ENCODE results near the gene HCN3.
"Not testable (repeated sequence)": the region's sequence is repeated elsewhere in the genome, so short reads cannot be mapped to it uniquely, and the experiment has no call there.

The HCN3 gene

DNA sequence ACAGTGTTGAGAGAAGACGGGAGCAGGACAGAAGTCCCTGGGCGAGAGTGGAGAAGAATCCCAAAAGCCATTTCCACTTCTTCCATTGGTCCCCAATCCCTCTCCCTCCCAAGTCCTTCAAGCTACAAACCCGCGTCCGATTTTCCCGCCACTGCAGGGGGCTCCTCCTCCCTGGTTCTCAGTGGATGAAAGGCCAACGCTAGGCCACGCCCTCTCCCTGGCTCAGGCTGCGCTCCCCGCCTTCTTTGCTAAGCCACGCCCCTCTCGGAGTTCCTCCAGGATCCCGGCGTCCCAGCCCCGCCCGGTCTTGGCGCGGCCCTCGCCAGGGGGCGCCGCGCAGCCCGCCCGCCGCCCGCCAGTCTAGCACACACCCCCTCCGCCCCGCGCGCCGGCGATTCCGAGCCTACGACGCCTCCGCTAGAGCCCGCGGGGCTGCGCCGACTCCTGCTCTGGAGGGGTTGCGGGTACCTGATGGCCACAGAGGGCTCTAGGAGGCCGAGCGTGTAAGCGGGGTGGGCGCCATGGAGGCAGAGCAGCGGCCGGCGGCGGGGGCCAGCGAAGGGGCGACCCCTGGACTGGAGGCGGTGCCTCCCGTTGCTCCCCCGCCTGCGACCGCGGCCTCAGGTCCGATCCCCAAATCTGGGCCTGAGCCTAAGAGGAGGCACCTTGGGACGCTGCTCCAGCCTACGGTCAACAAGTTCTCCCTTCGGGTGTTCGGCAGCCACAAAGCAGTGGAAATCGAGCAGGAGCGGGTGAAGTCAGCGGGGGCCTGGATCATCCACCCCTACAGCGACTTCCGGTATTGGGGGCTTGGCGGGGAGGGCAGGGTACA, at the start of gene HCN3:
HCN3 (plus strand) TSS at position 394 of the 832 bp plus-strand sequence; CDS start at position 522, 128 bp downstream.
- H3K9me3 Mint-ChIP-seq, result no peaks in the 10 kb centered on the region
- no peaks in the 10 kb centered on the region for H3K27me3 Mint-ChIP-seq
- no peak within 1 kb of the TSS for H3K27ac Mint-ChIP-seq
- peak within 1 kb of the TSS; percentile 86 for H3K4me3 Mint-ChIP-seq
- H3K4me1 Mint-ChIP-seq, result peaks cover 40% of the 10 kb centered on the region
- ATAC-seq, result peak; percentile 86
- peaks cover 6% of the 10 kb centered on the region for H3K36me3 Mint-ChIP-seq

DNA sequence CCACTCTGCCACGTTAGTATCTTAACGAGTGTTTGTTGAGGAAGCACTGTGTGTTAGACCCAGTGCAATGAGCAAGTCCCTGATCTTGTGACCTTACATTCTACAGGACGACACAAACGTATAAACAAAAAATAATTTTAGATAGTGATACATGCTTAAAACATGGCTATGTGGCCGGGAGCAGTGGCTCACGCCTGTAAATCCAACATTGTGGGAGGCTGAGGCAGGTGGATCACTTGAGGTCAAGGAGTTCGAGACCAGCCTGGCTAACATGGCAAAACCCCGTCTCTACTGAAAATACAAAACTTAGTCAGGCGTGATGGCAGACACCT, 49.2 kb upstream of the HCN3 start:
- Mint-ChIP-seq H3K27me3 (no peaks in the 10 kb centered on the region), H3K4me3 (peak overlapping the region; percentile 87), H3K36me3 (no peaks in the 10 kb centered on the region), H3K27ac (peak overlapping the region; percentile 79), H3K4me1 (peaks cover 39% of the 10 kb centered on the region), H3K9me3 (no peaks in the 10 kb centered on the region)
- no peak for ATAC-seq

DNA sequence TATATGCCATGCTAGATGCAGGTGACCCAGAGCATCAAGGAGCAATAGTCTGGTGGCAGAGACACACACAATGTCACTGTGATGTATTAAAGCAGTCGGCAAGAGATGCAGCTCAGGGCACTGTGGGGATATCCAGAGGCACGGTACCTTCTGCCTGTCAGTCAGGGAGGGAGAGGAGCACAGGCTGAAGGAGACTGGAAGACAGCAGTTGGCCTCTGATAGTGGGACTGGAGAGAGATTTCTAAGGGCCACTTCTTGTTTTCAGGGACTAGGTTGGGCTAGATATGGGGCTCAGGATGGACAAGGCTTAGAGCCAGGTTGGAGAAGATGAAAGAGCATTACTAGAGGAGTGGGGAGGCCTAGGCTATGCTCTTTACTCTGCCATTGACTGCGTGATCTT, 46.0 kb upstream of the HCN3 start:
- not testable (repeated sequence) for H3K27ac Mint-ChIP-seq
- peaks cover 14% of the 10 kb centered on the region for H3K4me1 Mint-ChIP-seq

DNA sequence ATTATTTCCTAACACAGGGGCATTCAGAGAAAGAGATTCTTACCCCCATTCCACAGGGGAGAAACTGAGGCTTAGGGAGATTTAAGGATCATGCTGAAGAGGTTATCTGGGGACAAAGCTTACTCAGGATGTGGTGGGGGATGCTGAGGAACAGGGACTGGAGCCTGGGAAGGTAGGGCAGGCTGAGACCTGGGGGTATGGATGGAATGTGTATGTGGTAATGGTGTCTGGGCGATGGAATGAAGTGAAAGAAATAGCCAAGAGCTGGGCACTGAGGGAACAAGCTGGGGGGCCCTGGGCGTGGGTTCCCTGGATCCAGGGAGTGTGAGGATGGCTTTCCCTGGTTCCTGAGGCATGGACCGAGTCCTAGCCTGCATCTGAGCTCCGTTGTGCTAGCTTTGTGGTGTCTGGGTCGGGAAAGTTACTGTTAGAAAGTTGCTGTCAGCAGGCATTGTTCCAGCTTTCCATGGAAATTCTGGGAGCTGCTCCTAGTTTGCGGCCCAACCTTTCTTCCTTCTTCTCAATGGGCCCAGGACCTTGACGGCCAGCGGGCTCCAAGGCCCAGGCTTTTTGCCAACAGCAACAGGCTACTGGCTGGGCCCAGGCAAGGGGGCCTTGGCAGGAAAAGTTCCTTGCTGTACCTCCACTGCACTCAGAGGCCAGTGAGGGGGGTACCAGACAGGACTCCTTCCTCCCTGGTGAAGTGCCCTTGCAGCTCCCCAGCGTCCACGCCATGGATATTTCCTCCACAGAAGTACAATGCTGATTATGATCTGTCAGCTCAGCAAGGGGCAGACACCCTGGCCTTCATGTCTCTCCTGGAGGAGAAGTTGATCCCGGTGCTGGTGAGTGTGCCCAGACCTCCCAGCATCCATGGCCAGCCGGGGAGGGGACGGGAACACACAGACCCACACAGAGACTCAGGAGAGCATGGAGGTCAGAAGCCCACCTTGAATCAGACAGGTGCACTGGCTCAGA, 45.0 kb upstream of the HCN3 start:
- not testable (repeated sequence) for H3K9me3 Mint-ChIP-seq, H3K4me3 Mint-ChIP-seq, ATAC-seq, H3K27ac Mint-ChIP-seq, H3K27me3 Mint-ChIP-seq, H3K4me1 Mint-ChIP-seq
- H3K36me3 Mint-ChIP-seq, result peaks cover 19% of the 10 kb centered on the region

More for the DNA sequence above, 46.0 kb upstream of the HCN3 start:
- H3K36me3 Mint-ChIP-seq, ATAC-seq, H3K9me3 Mint-ChIP-seq, H3K4me3 Mint-ChIP-seq, H3K27me3 Mint-ChIP-seq: not testable (repeated sequence)

DNA sequence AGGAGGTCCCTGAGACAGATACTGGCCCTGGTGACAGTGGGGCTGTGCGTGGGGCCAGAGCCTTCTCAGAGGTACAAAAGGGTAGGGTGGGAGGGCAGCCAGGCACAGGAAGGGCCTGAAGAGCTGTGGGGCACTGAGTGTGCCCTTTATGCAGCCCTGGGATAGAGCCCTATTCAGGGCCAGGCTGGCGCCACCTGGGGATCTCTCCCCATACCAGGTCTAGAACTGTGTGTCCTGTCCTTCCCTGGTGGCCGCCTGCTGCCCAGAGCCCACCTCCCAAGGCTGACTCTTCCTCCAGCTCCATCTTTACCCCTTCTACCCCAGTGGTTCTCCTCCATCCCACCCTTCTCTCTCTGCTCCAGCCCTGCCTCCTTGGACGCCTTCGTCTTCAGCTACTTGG, 43.8 kb upstream of the HCN3 start:
- not testable (repeated sequence) for H3K4me1 Mint-ChIP-seq, H3K27me3 Mint-ChIP-seq, H3K4me3 Mint-ChIP-seq, H3K9me3 Mint-ChIP-seq, H3K27ac Mint-ChIP-seq
- H3K36me3 Mint-ChIP-seq, result peaks cover 28% of the 10 kb centered on the region
- peak; percentile 24 for ATAC-seq

DNA sequence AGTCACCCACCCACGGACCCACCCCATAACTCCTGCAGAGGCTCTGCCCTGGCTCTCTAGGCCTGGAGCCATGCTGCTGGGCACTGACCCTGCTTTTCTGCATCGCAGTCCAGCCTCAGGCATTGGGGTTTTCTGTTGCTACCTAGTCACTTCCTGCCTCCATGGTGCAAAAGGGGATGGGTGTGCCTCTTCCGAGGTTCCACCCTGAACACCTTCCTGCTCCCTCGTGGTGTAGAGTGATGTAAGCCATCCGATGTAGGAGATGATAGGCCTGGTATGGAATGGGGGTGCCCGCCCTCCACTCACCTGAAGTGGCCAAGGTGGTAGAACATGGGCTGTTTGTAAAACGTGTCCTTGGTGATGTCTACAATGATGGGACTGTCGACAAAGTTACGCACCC, 41.9 kb upstream of the HCN3 start:
- not testable (repeated sequence) for H3K9me3 Mint-ChIP-seq, H3K27ac Mint-ChIP-seq, ATAC-seq, H3K4me3 Mint-ChIP-seq, H3K27me3 Mint-ChIP-seq
- Mint-ChIP-seq H3K4me1 (peaks cover 15% of the 10 kb centered on the region), H3K36me3 (peaks cover 41% of the 10 kb centered on the region)

DNA sequence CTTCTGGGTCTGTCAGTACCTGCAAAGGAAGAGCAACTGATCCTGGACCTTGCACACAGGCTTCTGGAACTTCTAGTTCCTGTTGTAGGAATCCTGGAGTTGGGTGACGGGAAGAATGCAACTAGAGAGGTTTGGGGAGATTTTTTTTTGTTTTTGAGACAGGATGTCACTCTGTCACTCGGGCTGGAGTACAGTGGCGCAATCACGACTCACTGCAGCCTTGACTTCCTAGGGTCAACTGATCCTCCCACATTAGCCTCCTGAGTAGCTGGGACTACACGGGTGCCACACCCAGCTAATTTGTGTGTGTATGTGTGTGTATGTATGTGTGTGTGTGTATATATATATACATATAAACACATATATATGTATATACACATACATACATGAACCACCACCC, 40.8 kb upstream of the HCN3 start:
- Mint-ChIP-seq H3K36me3 (peaks cover 41% of the 10 kb centered on the region), H3K4me3 (no peak overlapping the region), H3K9me3 (no peaks in the 10 kb centered on the region), H3K4me1 (peaks cover 26% of the 10 kb centered on the region), H3K27me3 (no peaks in the 10 kb centered on the region), H3K27ac (no peak overlapping the region)
- no peak for ATAC-seq

DNA sequence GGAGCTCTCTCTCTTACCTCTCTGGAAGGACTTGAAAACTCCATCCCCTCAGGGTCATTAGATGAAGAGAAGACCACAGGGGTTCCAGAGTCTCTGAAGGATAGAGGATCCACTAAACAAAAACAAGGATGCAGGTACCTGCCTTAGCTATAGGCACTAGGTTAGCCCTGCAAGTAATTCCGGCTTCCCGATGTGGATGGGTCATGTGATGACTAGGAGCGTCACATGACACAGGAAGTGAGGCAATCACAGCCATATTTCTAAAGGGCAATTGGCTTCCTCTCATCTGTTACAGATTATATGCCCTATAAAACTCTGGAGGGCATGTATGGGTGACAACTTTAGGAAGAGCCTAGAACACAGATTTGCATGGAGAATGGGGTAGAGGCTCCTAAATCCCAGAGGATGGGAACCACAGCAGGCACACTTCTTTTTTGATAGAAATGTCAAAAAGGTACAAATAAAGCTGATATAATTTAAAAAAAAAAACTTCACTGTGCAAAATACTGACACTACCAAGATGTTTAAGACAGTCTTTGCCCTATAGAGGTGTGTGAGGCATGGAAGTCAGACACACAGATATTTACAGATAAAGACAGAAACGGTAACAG, 36.1 kb upstream of the HCN3 start:
- Mint-ChIP-seq H3K27me3 (no peaks in the 10 kb centered on the region), H3K4me3 (peak overlapping the region; percentile 76), H3K36me3 (peaks cover 33% of the 10 kb centered on the region), H3K4me1 (peaks cover 42% of the 10 kb centered on the region), H3K9me3 (no peaks in the 10 kb centered on the region), H3K27ac (peak overlapping the region; percentile 75)
- ATAC-seq, result peak; percentile 60

DNA sequence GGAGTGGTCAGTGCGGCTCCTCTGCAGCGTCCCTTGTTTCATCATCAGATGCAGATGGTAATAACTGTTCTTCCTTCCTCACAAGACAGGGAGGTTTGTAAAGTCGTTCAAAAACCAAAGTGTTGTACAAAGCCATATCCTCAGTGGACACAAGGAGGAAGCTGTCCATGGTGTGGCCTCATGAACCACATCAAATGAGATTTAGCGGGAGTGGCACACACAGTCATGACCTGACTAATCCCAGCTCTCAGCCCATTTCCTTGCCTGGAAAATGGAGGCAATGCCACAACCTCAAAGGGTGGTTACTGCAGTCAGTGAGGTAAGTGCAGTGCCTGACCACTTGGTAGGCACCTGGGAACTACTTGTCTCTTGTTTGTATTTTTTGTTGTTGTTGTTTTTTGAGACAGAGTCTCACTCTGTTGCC, 35.4 kb upstream of the HCN3 start:
- peaks cover 46% of the 10 kb centered on the region for H3K4me1 Mint-ChIP-seq
- H3K9me3 Mint-ChIP-seq, result no peaks in the 10 kb centered on the region
- no peaks in the 10 kb centered on the region for H3K27me3 Mint-ChIP-seq
- H3K27ac Mint-ChIP-seq, result peak overlapping the region; percentile 75
- peaks cover 26% of the 10 kb centered on the region for H3K36me3 Mint-ChIP-seq
- H3K4me3 Mint-ChIP-seq, result no peak overlapping the region
- ATAC-seq, result no peak

DNA sequence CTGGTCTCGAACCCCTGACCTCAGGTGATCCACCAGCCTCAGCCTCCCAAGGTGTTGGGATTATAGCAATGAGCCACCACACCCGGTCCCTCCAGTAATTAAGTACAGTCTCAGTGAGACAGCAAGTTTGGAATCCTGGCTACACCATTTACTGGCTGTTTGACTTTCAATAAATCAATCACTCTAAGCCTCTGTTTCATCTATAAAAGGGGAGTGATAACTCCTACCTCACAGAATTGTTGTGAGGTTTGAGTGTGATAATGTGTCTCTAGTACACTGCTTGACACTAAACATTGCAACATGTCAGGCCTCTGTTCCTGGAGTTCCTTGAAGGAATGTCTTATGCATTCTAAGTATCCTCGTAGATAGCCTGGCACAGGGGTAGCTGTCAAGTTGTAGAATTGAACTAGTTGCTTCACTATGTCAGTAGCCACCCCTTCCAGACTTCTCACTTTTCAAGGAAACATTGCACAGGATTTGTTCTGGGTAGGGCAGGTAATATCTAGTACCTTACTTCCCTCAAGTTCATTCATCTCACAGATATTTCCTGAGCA, 34.4 kb upstream of the HCN3 start:
- Mint-ChIP-seq H3K27me3 (no peaks in the 10 kb centered on the region), H3K4me1 (peaks cover 46% of the 10 kb centered on the region), H3K9me3 (no peaks in the 10 kb centered on the region), H3K4me3 (peak overlapping the region; percentile 76), H3K27ac (peak overlapping the region; percentile 76), H3K36me3 (peaks cover 16% of the 10 kb centered on the region)
- no peak for ATAC-seq

DNA sequence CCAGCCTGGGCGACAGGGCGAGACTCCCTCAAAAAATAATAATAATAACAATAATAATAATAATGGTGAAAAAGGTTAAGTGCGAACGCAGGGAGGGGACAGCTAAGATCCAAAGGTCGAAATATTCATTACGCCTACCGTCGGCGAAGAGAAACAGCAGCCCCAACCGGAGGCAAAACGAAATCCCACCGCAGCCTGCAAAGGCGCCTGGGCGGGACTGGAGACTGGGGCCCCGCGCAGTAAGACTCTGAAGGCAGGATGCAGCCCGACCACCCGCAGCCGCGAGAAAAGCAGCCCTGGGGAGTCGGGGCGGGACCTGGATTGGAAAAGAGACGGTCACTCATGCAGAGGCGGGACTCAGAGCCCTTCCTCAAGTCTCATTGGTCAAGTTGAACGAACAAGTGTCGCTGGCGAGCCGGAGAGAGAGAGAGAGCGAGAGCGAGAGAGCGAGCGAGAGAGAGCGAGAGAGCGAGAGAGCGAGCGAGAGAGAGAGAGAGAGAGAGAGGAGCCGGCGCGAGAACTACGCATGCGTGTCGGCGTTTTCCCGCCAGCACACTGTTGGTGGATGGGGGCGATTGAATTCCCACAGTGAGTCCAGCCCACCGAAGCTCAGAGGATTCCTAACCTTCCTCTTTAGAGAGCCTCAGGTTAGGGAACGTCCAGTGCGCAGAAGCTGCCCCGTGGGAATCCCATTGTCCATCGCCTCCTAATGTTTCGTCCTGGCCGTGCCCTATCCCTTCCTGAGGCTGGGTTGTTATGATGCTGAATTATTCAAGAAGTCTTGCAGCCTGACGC, 32.7 kb upstream of the HCN3 start:
- no peaks in the 10 kb centered on the region for H3K9me3 Mint-ChIP-seq
- peaks cover 2% of the 10 kb centered on the region for H3K36me3 Mint-ChIP-seq
- ATAC-seq, result peak; percentile 97
- peak overlapping the region; percentile 76 for H3K27ac Mint-ChIP-seq
- peak overlapping the region; percentile 76 for H3K4me3 Mint-ChIP-seq
- H3K4me1 Mint-ChIP-seq, result peaks cover 34% of the 10 kb centered on the region
- no peaks in the 10 kb centered on the region for H3K27me3 Mint-ChIP-seq

DNA sequence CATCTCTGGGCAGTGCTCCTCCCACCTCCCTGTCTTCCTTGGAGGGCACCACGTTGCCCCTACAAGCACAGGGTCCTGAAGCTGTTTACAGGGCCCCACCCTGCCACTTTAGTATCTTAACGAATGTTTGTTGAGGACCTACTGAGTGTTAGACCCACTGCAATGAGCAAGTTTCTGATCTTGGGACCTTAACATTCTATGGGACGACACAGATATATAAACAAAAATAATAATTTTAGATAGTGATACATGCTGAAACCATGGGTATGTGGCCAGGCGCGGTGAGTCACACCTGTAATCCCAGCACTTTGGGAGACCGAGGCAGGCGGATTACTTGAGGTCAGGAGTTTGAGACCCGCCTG, 32.1 kb upstream of the HCN3 start:
- Mint-ChIP-seq H3K4me1 (peaks cover 36% of the 10 kb centered on the region), H3K4me3 (peak overlapping the region; percentile 76), H3K36me3 (no peaks in the 10 kb centered on the region), H3K9me3 (no peaks in the 10 kb centered on the region), H3K27me3 (no peaks in the 10 kb centered on the region), H3K27ac (peak overlapping the region; percentile 76)
- ATAC-seq, result no peak

DNA sequence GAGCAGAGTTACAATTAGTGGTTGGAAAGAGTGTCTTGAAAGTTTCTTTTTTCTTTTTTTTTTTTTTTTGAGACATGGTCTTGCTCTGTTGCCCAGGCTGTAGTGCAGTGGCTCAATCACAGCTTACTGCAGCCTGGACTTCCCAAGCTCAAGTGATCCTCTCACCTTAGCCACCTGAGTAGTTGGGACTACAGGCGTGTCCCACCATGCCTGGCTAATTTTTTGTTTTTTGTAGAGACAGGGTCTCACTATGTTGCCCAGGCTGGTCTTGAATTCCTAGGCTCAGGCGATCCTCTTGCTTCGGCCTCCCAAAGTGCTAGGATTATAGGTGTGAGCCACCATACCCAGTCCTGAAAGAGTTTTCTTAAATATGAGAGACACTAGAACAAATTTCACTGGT, 30.5 kb upstream of the HCN3 start:
- not testable (repeated sequence) for H3K27ac Mint-ChIP-seq, H3K36me3 Mint-ChIP-seq, ATAC-seq, H3K9me3 Mint-ChIP-seq, H3K27me3 Mint-ChIP-seq, H3K4me3 Mint-ChIP-seq
- H3K4me1 Mint-ChIP-seq, result peaks cover 29% of the 10 kb centered on the region

DNA sequence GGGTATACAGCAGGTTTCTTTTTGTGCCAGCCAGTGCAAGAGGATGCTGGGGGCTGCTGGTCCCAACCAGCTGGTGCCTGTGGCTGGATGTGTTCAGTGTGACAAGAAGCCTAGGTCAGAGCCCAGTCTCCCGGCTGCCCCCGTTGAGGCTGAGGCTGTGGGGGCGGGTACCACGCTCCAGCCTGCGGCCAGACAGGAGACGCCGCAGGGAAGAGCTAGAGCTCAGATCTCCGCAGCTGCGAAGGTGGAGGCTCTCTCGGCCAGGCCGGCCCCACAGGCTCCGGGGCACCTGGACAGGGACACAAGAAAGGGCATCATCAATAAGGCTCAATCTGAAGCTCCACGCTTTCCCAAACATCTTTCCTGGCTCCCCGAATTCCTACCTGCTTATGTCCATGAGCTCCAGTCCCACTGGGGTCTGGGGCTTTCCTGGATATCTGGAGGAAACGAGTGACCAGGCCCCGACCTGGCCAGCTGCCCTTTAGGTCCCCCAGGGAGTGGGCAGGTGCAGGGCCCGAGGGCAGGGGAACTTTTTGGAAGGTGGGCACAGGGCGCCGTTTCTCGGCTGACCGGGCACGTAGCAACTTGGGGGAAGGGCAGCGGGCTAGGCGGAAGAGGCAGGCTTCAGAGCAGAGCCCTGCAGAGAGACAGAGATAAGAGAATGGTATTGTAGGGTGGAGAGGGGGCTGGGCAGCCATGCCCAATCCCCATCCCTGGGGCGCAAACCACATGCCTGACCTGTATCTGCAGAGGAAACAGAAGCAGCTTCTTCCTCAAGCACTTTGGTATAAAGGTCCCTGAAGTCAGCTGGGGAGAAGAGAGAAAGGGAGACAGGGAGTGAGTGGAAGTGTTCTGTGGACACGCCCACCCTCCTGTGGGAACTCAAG, 29.4 kb upstream of the HCN3 start:
- no peaks in the 10 kb centered on the region for H3K27me3 Mint-ChIP-seq
- peaks cover 29% of the 10 kb centered on the region for H3K4me1 Mint-ChIP-seq
- no peaks in the 10 kb centered on the region for H3K9me3 Mint-ChIP-seq
- no peak for ATAC-seq
- H3K27ac Mint-ChIP-seq, result no peak overlapping the region
- H3K4me3 Mint-ChIP-seq, result no peak overlapping the region
- no peaks in the 10 kb centered on the region for H3K36me3 Mint-ChIP-seq
